Lower leg skin (tissue), 4 donors: ENCODE results near the gene P2RY8. TPM values are rescaled to one million over a fixed set of nuclear protein-coding genes. Genes with fewer than 3 reads are reported as not detected.

Source experiments
- DNase-seq, 2 donors: peaks; one replicate each; pipeline ENCODE4 v3.0.0-alpha.2; 2019; ENCODE audit warnings: low spot score in 2 of 2
- H3K4me3 ChIP-seq: fragments of 200-600 bp; sonication (generic); 2 replicates; pipeline ENCODE4 v1.5.1; 2017; ENCODE audit warnings: mild to moderate bottlenecking, low read depth; ENCODE audit not compliant: poor library complexity, severe bottlenecking
- POLR2A ChIP-seq, 2 donors: fragments of 450-650 bp; IDR thresholded peaks; one replicate each; pipeline ENCODE4 v1.6.1; 2016 to 2017; ENCODE audit warnings: antibody characterized with exemption in 2 of 2, mild to moderate bottlenecking in 1 of 2, moderate library complexity in 1 of 2
- whole genome bisulfite sequencing, 2 donors: methylation state at CpG; one replicate each; pipeline ENCODE4 v1.1.5; 2018; 5-methylcytosine and 5-hydroxymethylcytosine counted together
- intact Hi-C: fragments of 100-400 bp; cut with DNase I; formaldehyde crosslinking; loops from one replicate; pipeline ENCODE4 v1.15.0; 2023; ENCODE audit warnings: low total_unique reads
- total RNA-seq, 4 donors: library from RNA; depleted of rRNA; stranded (reverse); fragments of >200 nt; gene quantifications; one replicate each; pipeline ENCODE4 v1.1.0, GENCODE V29; 2016
- TF ChIP-seq, protein P1 (sequence below), 3 donors: fragments of 450-650 bp; IDR thresholded peaks; one replicate each; pipeline ENCODE4 v1.5.1; 2016; ENCODE audit warnings: antibody characterized with exemption in 3 of 3, mild to moderate bottlenecking in 3 of 3, moderate library complexity in 2 of 3

Gene P2RY8
- total RNA-seq, 4 donors from 2014 or later: 0.08 to 0.81 (median 0.48) TPM

DNA sequence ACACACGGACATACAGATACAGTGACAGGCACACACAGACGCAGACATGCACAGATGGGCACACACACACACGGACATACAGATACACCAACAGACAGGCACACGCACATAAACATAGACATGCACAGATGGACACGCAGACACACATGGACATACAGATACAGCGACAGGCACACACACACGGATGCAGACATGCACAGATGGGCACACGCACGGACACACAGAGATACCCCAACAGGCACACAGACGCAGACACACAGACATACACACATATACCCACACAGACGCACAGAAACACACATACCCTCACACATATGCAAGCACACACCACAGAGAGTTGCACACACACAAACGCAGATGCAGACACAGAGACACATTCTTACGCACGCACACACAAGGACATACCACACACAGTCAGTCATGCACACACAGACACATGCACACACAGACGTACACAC lies 120.6 kb downstream of the P2RY8 start:
- WGBS, 2 donors: 65 to 68% methylated on average over 15 of the region's 15 CpGs
- H3K4me3 ChIP-seq: no peak overlapping the region
- TF ChIP-seq POLR2A (IDR thresholded peaks at IDR 0.05): no peak
- TF ChIP-seq, protein P1, sequence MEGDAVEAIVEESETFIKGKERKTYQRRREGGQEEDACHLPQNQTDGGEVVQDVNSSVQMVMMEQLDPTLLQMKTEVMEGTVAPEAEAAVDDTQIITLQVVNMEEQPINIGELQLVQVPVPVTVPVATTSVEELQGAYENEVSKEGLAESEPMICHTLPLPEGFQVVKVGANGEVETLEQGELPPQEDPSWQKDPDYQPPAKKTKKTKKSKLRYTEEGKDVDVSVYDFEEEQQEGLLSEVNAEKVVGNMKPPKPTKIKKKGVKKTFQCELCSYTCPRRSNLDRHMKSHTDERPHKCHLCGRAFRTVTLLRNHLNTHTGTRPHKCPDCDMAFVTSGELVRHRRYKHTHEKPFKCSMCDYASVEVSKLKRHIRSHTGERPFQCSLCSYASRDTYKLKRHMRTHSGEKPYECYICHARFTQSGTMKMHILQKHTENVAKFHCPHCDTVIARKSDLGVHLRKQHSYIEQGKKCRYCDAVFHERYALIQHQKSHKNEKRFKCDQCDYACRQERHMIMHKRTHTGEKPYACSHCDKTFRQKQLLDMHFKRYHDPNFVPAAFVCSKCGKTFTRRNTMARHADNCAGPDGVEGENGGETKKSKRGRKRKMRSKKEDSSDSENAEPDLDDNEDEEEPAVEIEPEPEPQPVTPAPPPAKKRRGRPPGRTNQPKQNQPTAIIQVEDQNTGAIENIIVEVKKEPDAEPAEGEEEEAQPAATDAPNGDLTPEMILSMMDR (IDR thresholded peaks at IDR 0.05): no peak
- no peak for DNase-seq
- intact Hi-C loops: no loop called here

Other genes starting within 250 kb of the P2RY8 start
- gene IL3RA, start 200.4 kb downstream of the P2RY8 start, total RNA-seq: 1 to 10 TPM; 1.7 to 6.2 (median 4.5) TPM
- 100 to 1,000 TPM; 187 to 282 (median 260) TPM for gene SLC25A6, start 145.1 kb downstream of the P2RY8 start, total RNA-seq
- 10 to 100 TPM; 24.8 to 35.9 (median 30.1) TPM for gene ASMTL, start 84.3 kb downstream of the P2RY8 start, total RNA-seq
- gene AKAP17A, start 54.4 kb upstream of the P2RY8 start, total RNA-seq: 10 to 100 TPM; 34.3 to 67.2 (median 37.8) TPM
- gene ASMT, start 77.9 kb upstream of the P2RY8 start, total RNA-seq: not detected